Breast epithelium (tissue), 4 donors: ENCODE data around the gene HAND1. TPM values are rescaled to one million over a fixed set of nuclear protein-coding genes. Genes with fewer than 3 reads are reported as not detected.

Experiments
- DNase-seq, 2 donors: peaks; one replicate each; pipeline ENCODE4 v3.0.0-alpha.2; 2019; ENCODE audit warnings: low spot score in 2 of 2
- H3K27ac ChIP-seq, 2 donors: fragments of 200-600 bp; sonication (generic) in 1 of 2; one replicate each; pipeline ENCODE4 v1.5.1; 2016 to 2019; ENCODE audit warnings: mild to moderate bottlenecking in 1 of 2
- H3K27me3 ChIP-seq, 2 donors: fragments of 200-600 bp; sonication (generic) in 1 of 2; one replicate each; pipeline versions ENCODE4 v1.5.1 to v1.6.0; 2017 to 2019; ENCODE audit warnings: control low read depth in 1 of 2, mild to moderate bottlenecking in 1 of 2
- H3K36me3 ChIP-seq: fragments of 200-600 bp; one replicate; pipeline ENCODE4 v1.5.1; 2019
- H3K4me1 ChIP-seq, 2 donors: fragments of 200-600 bp; sonication (generic); one replicate each; pipeline ENCODE4 v1.5.1; 2016 to 2019; ENCODE audit warnings: control low read depth in 1 of 2
- H3K4me3 ChIP-seq, 3 donors: fragments of 200-600 bp; sonication (generic); 1 replicate in 2 of 3; 2 replicates in 1 of 3; pipeline ENCODE4 v1.5.1; 2016 to 2019; ENCODE audit warnings: mild to moderate bottlenecking in 3 of 3, moderate library complexity in 2 of 3
- H3K9me3 ChIP-seq, 2 donors: fragments of 200-600 bp; sonication (generic) in 1 of 2; one replicate each; pipeline ENCODE4 v1.5.1; 2016 to 2019; ENCODE audit warnings: control low read depth in 1 of 2
- POLR2A ChIP-seq: fragments of 450-650 bp; IDR thresholded peaks from one replicate; pipeline ENCODE4 v1.6.1; 2016; ENCODE audit warnings: antibody characterized with exemption, mild to moderate bottlenecking, moderate library complexity
- POLR2AphosphoS5 ChIP-seq, 3 donors: sonication (generic); formaldehyde crosslinking; IDR thresholded peaks; one replicate each; pipeline ENCODE4 v1.6.1; 2017; ENCODE audit warnings: antibody characterized with exemption in 3 of 3
- intact Hi-C: fragments of 100-400 bp; cut with DNase I; formaldehyde crosslinking; loops from one replicate; pipeline ENCODE4 v1.15.1; 2023; ENCODE audit warnings: low total_unique reads
- total RNA-seq, 3 donors: library from RNA; depleted of rRNA; stranded (reverse); fragments of >200 nt; gene quantifications; one replicate each; pipeline ENCODE4 v1.1.0, GENCODE V29; 2016
- TF ChIP-seq, protein P1 (sequence below), 3 donors: fragments of 450-650 bp; IDR thresholded peaks; one replicate each; pipeline ENCODE4 v1.5.1; 2016 to 2017; ENCODE audit warnings: antibody characterized with exemption in 3 of 3, mild to moderate bottlenecking in 3 of 3, moderate library complexity in 3 of 3

Gene HAND1
- total RNA-seq, 3 donors from 2014 or later, result 0.16 to 0.59 TPM; not detected in 1

DNA sequence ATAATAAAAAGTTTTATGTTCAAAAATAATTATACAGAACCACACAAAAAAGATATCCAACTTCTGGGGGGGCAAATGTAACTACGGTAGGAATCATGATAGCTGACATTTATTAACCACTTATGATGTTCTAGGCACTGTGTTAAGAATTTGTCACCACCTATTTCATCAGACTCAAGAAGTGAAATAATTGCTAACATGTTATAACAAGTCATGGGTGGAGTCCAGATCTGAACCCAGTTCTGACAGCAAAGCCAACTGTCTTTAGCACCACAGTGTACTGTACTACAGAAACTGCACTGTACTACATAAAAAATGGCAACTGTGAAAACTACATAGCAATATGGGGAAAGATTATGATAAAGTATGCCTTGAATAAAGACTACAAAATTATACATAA, 35.2 kb downstream of the HAND1 start:
- intact Hi-C loops, result no loop called here
- TF ChIP-seq POLR2AphosphoS5 (IDR thresholded peaks at IDR 0.05) (no peak), POLR2A (no peak)
- TF ChIP-seq, protein P1, sequence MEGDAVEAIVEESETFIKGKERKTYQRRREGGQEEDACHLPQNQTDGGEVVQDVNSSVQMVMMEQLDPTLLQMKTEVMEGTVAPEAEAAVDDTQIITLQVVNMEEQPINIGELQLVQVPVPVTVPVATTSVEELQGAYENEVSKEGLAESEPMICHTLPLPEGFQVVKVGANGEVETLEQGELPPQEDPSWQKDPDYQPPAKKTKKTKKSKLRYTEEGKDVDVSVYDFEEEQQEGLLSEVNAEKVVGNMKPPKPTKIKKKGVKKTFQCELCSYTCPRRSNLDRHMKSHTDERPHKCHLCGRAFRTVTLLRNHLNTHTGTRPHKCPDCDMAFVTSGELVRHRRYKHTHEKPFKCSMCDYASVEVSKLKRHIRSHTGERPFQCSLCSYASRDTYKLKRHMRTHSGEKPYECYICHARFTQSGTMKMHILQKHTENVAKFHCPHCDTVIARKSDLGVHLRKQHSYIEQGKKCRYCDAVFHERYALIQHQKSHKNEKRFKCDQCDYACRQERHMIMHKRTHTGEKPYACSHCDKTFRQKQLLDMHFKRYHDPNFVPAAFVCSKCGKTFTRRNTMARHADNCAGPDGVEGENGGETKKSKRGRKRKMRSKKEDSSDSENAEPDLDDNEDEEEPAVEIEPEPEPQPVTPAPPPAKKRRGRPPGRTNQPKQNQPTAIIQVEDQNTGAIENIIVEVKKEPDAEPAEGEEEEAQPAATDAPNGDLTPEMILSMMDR (IDR thresholded peaks at IDR 0.05), result no peak
- no peaks in the 10 kb centered on the region for H3K36me3 ChIP-seq

DNA sequence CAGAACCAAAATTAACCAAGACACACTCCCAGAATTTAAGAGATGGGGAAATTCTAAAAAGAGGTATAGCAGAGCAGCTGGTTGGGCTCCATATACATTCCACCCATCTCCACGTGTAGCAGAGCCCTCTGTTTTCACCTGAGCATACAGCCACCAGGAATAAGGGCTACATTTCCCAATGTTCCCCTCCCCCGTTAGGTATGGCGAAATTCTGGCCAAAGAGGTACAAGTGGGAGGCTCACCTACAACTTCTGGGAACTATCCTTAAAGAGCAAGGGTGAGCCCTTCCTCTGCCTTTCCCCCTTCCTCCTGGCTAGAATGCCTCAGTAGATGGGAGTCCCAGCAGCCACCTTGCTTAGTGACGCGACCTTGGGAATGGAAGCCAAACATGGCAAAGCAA, 37.5 kb downstream of the HAND1 start:
- H3K4me3 ChIP-seq, result no peak overlapping the region
- no peak overlapping the region for H3K27ac ChIP-seq
- no peak for DNase-seq
- no peaks in the 10 kb centered on the region for H3K4me1 ChIP-seq
- H3K9me3 ChIP-seq, result no peaks in the 10 kb centered on the region
- H3K27me3 ChIP-seq, result no peaks in the 10 kb centered on the region
- no peak for TF ChIP-seq POLR2AphosphoS5 (IDR thresholded peaks at IDR 0.05)
- no peak for TF ChIP-seq POLR2A
- TF ChIP-seq, protein P1 (IDR thresholded peaks at IDR 0.05), result no peak
- H3K36me3 ChIP-seq, result no peaks in the 10 kb centered on the region
- intact Hi-C loops, result no loop called here

More for the DNA sequence above, 35.2 kb downstream of the HAND1 start:
- no peaks in the 10 kb centered on the region for H3K27me3 ChIP-seq
- no peak overlapping the region for H3K27ac ChIP-seq
- no peak for DNase-seq
- H3K4me3 ChIP-seq, result no peak overlapping the region
- H3K4me1 ChIP-seq, result no peaks in the 10 kb centered on the region
- no peaks in the 10 kb centered on the region for H3K9me3 ChIP-seq

DNA sequence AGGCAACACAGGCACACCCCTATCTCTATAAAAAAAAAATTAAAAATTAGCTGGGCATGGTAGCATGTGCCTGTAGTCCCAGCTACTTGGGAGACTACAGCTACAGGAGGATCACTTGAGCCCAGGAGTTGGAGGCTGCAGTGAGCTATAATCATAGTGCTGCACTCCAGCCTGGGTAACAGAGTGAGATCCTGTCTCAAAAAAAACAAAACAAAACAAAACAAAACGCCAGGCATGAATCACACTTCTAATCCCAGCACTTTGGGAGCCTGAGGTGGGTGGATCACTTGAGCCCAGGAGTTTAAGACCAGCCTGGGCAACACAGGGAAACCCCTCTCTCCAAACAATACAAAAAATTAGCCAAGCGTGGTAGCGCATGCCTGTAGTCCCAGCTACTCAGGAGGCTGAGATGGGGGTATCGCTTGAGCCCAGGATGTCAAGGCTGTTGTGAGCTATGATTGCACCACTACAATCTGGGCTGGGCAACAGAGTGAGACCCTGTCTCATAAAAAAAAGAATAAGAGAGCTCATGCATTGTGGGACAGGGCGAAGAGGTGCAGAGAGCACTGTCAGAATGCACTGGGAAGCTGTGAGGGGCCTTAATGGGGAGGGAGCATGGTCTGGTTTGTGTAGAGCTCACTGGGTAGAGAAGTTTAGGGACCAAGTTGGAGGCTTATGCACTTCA, 40.6 kb downstream of the HAND1 start:
- TF ChIP-seq POLR2A (no peak), POLR2AphosphoS5 (IDR thresholded peaks at IDR 0.05) (no peak)
- TF ChIP-seq, protein P1 (IDR thresholded peaks at IDR 0.05), result no peak
- Histone ChIP-seq H3K9me3 (no peaks in the 10 kb centered on the region), H3K36me3 (no peaks in the 10 kb centered on the region), H3K4me3 (no peak overlapping the region), H3K4me1 (no peaks in the 10 kb centered on the region), H3K27ac (no peak overlapping the region), H3K27me3 (no peaks in the 10 kb centered on the region)
- no peak for DNase-seq
- intact Hi-C loops, result no loop called here

DNA sequence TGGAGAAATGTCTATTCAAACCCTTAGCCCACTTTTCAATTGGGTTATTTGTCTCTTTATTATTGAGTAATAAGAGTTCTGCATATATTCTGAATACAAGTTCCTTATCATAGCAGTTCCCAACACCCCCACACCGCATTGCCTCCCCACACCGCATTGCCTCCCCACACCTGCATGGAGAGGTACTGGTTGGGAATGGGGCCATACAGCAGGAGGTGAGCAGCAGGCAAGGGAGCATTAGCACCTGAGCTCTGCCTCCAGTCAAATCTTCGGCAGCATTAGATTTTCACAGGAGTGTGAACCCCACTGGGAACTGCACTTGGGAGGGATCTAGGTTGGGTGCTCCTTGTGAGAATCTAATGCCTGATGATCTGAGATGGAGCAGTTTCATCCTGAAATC, 42.8 kb downstream of the HAND1 start:
- no peaks in the 10 kb centered on the region for H3K9me3 ChIP-seq
- DNase-seq, result no peak
- H3K4me1 ChIP-seq, result no peaks in the 10 kb centered on the region
- H3K4me3 ChIP-seq, result no peak overlapping the region
- H3K27me3 ChIP-seq, result no peaks in the 10 kb centered on the region
- no peaks in the 10 kb centered on the region for H3K36me3 ChIP-seq
- TF ChIP-seq, protein P1 (IDR thresholded peaks at IDR 0.05), result no peak
- TF ChIP-seq POLR2AphosphoS5 (IDR thresholded peaks at IDR 0.05), result no peak
- no peak for TF ChIP-seq POLR2A
- H3K27ac ChIP-seq, result no peak overlapping the region
- intact Hi-C loops, result no loop called here

DNA sequence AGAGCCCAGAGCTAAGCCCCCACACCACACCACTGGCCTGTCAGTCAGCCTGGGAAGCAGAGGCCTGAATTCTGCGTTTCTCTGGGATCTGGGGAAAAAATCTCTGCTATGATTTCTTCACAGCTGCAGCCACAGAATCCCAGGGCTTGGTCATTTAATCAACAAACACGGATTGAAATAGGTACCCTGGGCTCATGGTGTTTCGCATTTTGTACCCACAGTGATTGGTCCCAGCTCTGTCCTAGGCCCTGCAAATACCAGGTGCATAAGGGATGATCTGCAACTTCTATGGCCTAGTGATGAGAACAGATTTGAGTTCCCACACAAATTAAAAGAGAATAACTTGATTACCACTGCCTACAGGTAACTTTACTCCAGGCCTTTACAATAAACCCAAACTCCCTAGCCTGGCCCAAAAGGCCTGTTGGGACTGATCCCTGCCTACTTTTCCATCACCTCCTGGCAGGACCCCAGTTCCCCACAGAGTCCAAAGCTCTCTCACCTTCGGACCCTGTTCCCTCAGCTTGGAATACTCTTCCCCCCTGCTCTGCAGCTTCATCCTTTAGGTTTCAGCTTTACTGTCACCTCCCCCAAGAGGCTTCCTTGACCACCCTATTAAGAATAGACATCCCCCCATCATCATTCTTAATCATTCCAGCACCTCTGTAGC, 46.9 kb downstream of the HAND1 start:
- Histone ChIP-seq H3K4me3 (no peak overlapping the region), H3K27ac (no peak overlapping the region), H3K4me1 (no peaks in the 10 kb centered on the region), H3K36me3 (no peaks in the 10 kb centered on the region), H3K9me3 (no peaks in the 10 kb centered on the region), H3K27me3 (no peaks in the 10 kb centered on the region)
- no peak for TF ChIP-seq POLR2AphosphoS5 (IDR thresholded peaks at IDR 0.05)
- TF ChIP-seq, protein P1 (IDR thresholded peaks at IDR 0.05), result no peak
- TF ChIP-seq POLR2A, result no peak
- intact Hi-C loops, result no loop called here
- DNase-seq, result no peak
